Adipocyte (in vitro differentiated cells): ENCODE results near the gene DRD2.

ENCODE experiments used
- DNase-seq: peaks from one replicate; pipeline ENCODE4 v3.0.0-alpha.2; 2015; ENCODE audit warnings: low read depth
- H3K27me3 ChIP-seq: replicated peaks from 2 replicates; pipeline ENCODE4 v1.7.0; 2013; ENCODE audit warnings: mild to moderate bottlenecking, low read length, moderate library complexity; ENCODE audit not compliant: control insufficient read depth, insufficient read depth
- H3K36me3 ChIP-seq: 2 replicates; pipeline ENCODE4 v1.7.0; 2013; ENCODE audit warnings: low read length, mild to moderate bottlenecking, moderate library complexity; ENCODE audit not compliant: control insufficient read depth, insufficient read depth, severe bottlenecking
- H3K4me1 ChIP-seq: 2 replicates; pipeline ENCODE4 v1.7.0; 2013; ENCODE audit warnings: mild to moderate bottlenecking, low read length, moderate library complexity; ENCODE audit not compliant: control insufficient read depth, insufficient read depth
- H3K4me3 ChIP-seq: 2 replicates; pipeline ENCODE4 v1.7.0; 2013; ENCODE audit warnings: mild to moderate bottlenecking, low read length, moderate library complexity
- H3K9ac ChIP-seq: 2 replicates; pipeline ENCODE4 v1.7.0; 2013; ENCODE audit warnings: mild to moderate bottlenecking, low read length, moderate library complexity
- H3K9me3 ChIP-seq: 2 replicates; pipeline ENCODE4 v1.7.0; 2013; ENCODE audit warnings: mild to moderate bottlenecking, low read length, moderate library complexity; ENCODE audit not compliant: control insufficient read depth

DRD2 gene

DNA sequence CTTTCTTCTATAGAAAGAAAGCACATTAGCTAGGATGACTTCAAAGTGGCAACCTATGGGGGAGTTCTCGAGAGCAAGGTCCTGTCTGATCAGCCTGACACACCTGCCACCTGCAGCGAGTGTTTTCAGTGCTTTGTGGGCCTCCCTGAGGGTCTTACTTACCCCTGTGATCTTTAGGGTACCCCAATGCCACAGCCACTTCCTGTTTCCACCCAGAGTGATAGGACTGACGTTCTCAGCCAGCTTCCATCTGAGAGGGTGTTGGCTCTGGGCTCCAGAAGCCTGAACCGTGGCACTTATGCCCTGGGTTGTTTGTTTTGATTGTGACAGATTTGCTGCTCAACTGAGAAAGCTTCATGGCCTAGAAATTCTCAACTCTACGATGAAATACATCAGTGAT lies 109.3 kb downstream of the DRD2 start:
- Histone ChIP-seq H3K27me3 (no peaks in the 10 kb centered on the region), H3K4me3 (no peak overlapping the region), H3K36me3 (peaks cover 15% of the 10 kb centered on the region), H3K9me3 (no peaks in the 10 kb centered on the region), H3K4me1 (no peaks in the 10 kb centered on the region), H3K9ac (no peak overlapping the region)
- no peak for DNase-seq

DNA sequence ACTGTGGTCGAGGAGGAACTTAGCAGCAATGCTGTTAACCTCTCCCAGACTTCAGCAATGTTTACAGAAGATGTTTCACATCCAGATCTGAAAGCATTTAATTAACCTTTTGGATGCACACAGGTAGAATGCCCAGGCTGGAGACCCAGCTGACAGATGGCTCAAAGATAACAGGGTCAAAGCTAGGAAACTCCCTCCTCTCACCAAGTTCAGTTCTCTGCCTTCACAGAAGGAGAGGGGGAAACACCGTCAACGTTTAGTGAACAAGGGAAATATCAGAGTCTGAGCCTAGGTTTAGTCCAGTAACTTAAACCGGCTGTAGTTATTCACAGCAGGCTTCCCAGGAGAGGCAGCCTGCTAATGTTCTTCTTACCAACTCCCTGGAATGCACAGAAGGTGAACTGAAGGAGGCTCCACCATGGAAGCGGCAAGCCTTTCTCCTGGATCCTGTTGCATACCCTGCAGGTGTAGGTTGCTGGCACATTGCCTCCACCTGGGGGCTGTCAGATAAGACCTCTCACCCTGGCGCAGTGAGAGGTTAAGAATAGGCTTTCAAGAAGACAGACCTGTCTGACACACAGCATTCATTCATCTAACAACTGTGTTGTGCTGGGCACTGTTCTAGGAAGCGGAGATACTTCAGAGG lies 111.1 kb downstream of the DRD2 start:
- Histone ChIP-seq H3K4me3 (no peak overlapping the region), H3K9ac (no peak overlapping the region), H3K9me3 (no peaks in the 10 kb centered on the region), H3K36me3 (peaks cover 15% of the 10 kb centered on the region), H3K4me1 (no peaks in the 10 kb centered on the region), H3K27me3 (no peaks in the 10 kb centered on the region)
- no peak for DNase-seq

DNA sequence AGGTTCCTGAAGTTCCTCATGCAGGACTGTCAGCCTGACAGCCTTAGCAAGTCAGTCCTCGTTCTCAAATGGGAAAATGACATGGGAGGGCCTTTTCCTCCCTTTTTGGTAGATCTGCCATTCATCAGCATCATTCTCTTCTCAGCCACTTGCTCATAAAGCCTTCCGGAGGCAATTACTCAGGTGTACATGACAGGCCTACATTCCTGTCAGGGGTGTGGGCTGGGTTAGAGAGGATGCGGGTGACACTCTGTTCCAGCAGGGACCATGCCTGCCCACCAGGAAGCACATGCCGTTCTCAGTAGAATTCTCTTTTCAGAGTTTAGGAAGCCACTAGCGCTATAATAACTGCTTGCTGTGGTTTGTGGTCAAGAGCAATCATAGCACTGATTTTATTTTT lies 111.8 kb downstream of the DRD2 start:
- H3K4me3 ChIP-seq: no peak overlapping the region
- H3K27me3 ChIP-seq: no peaks in the 10 kb centered on the region
- no peak for DNase-seq
- H3K4me1 ChIP-seq: no peaks in the 10 kb centered on the region
- peaks cover 15% of the 10 kb centered on the region for H3K36me3 ChIP-seq
- no peaks in the 10 kb centered on the region for H3K9me3 ChIP-seq
- no peak overlapping the region for H3K9ac ChIP-seq
